GM18511 (cell line): ENCODE results near the gene ZEB2.
A peak's percentile ranks its signal among the peaks of the same experiment; 100 is the strongest.

Source experiments
- ATAC-seq: cut with Tn5 transposase; IDR thresholded peaks from one replicate; pipeline ENCODE4 v1.9.1; 2021; ENCODE audit warnings: mild to moderate bottlenecking, moderate library complexity; ENCODE audit not compliant: unreplicated experiment

The ZEB2 gene

DNA sequence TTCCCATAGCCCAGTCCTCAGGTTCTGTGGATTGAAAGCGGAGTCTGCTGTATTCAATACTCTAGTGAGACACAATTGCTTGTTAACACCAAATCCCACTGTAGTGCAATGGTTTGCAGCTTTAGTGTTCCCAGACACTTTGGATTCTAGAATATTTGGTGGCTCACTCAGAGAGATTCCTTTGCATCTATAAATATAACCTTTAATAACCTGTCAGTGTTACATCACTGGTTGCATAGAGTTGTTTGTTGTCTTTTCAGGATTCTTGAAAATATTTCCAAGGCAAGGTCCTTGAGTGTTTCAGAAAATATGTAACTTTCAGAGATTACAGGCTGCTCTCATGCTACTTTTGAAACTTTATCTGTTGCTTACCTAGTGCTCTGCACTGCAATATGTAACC is 157.5 kb downstream of the ZEB2 start:
- no peak for ATAC-seq

DNA sequence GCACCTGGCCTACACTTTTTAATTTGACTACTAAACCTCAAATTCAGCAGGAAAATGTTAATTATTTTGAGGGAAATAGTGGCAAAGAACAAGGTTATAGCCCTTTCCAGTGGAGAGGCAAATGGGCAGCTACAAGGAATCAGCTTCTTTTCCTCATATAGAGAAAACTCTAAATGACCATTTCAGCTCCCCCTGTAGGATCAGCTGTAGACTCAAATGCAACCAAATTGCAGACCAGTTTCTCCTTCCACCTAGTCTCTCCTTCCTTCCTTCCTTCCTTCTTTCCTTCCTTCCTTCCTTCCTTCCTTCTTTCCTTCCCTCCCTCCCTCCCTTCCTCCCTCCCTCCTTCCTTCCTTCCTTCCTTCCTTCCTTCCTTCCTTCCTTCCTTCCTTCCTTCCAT is 158.2 kb downstream of the ZEB2 start:
- no peak for ATAC-seq

DNA sequence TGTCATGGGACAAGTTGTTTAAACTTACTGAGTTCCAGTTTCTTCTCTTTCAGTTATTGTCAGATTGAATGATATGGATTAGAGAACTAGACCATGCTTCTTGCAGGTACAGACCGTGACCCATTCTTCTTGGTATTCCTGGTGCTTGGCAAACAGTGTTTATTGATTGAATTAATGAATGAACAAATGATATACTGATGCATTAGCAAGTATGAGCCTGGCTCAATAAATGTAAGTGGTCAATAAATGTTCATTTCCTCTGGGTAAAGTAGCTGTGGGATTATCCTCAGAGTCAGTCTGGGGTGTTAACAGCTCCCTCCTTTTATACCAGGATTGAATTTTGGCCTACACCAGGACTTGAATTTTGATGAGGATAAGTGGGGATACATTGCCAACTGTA is 160.2 kb downstream of the ZEB2 start:
- ATAC-seq = no peak

DNA sequence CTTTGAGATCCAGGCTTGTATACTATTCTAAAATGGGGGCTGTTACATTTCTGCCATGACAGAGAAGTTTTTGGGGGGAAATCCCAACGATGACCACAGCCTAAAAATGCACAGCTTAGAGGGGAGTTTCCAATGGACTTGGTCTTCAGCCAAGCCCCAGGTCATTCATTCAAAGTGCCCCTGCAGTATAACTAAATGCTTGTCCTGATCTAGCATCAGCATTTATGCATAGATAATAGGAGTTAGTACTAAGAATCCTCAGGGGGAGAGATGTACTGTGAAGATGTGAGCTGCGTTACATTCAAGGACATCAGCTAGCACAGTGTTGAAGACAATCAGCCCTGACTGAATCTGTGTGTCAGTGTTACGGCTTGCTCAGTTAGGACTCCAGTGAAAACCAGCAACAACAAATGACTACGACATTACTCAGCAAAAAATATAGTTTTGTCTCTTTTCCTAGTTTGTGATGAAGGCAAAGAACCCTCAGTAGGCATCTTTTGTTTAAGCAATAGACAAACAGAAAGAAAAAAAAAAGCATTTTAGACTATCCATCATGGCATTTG is 160.9 kb downstream of the ZEB2 start:
- peak; percentile 69 for ATAC-seq

DNA sequence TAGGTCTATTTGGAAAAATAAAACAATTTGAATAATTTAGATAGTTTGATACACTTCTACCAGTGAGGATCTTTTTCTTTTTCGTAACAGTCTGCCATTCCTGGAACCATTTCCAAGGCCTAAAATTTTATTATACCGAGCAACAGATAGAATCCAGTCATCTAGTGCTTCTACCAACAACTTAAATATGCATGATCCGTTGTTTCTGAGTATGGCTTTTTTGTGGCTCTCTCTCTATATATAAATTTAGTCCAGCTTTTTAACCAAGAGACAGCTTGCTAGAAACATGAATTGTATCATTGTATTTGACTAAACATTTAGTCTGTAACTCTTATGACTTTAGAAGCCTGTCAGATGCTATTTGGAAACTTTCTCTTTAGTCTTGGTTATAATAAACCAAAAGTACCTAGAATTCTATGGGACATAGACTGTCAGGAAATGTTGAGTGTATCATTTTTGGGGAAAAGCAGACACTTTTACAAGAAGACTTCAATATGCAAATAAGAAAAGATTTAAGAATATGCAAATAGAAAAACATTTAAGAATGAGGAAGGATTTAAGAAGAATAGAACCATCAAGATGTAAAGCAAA is 161.4 kb downstream of the ZEB2 start:
- peak; percentile 12 for ATAC-seq

DNA sequence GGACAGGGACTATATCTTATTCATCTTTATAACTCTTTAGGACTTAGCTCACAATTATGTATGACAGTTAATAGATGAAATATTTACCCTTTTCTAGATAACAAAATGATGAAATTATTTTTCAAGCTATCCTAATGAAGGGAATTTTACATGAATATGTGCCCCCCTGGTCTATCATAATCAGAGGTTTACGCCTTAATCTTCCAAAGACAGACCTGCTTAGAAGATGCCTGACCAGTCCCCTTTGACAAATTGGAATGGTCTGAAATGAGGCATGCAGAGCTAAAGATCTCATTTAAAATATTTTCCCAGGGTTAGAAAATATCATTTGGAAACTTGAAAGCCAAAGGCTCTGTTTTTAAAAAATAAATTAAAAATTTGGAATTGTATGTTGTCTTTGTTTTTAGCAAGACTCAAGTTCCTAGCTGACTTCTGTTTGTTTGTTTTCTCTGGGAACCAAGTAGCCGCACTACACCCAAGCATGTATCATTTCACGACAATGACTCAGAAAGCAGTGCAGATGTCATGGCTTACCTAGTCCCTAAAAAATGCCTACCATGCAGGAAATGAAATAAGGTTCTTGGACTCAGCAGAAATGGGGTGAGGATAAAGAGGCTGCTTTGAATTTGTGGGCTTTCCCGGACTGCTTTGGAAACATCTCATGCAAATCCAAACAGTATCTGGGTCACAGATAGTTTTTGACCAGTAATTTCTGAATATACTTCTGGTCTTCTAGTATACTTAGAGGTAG is 162.1 kb downstream of the ZEB2 start:
- ATAC-seq = peak; percentile 75

DNA sequence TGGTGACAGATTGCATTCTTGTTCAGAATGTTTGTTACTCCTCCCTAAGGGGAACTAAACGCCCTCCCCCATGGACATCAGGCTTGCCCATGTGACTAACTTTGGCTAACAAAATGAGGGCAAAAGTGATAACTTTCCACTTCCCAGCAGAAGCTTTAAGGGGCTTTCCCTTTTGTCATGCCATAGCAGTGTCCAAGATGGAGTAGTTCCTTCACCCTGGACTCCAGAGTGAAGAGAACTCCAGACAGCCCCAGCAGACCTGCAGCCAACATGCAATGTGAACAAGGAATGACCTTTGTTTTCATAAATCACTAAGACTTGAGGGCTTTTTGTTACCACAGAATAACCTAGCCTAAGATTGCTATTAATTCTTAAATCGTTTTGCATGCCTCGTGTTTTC is 163.5 kb downstream of the ZEB2 start:
- no peak for ATAC-seq

DNA sequence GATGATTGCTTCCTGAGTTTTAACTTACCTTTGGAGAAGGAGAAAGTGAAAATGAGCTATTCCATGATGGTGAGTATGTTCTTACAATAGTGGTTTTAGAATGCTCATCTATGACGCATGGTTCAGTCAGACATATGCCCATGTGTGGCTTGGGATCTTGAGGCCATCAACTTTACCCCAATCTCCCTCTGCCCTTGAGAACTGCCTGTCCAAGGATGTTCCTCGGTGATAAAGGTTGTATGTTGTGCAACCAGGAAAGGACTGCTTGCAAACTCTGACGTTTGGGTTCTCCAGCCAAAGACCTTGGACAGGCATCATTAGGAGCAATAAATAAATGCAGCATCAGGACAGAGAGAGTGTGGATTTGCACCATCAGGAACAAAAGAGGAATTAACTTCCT is 165.0 kb downstream of the ZEB2 start:
- no peak for ATAC-seq

DNA sequence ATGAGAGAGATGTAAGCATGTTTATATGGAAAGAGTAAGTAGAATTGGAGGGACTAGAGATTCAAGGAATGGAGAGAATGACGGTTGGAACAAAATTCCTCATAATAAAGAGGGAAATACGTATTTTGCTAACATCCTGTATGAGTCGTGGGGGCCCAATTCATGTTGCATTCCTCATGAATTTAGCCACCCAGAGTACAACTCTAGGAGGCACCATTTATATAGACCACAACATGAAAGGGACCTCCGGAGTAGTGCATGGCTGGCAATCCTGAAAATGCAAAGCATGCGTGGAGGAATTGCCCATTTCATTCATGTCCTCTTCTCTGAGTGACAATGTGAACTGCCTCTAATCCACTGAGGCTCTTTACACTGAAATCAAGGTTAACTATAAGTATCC is 168.2 kb downstream of the ZEB2 start:
- no peak for ATAC-seq

DNA sequence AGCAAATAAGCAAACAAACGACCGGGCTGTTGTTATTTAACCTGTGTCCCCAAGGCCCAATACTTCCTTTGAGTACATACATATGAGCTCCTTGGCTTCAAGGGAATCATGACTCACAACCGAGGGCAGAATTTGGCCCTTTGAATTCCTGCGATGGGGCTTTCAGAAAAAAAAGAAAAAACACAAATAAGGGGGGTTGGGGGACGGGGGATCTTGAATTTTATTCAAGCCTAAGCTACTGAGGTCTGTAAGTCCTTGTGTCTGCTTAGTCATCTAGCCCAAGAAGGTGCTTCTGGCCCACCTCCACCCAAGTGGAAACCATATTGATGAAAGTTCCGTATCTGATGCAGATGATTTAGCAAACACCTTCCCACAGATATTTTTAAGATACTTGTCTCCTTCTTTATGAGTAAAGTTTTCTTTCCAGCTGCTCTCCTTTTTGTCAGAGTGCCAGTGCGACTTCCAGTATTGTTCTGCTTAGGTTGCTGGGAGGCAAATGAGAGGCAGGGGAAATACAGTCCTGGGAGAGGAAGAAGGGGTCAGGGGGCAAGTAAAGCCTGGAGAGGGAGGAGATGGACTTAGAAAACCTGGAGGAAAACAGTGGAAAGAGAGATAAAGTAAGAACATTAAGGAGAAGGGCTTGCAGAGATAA is 169.6 kb downstream of the ZEB2 start:
- no peak for ATAC-seq

DNA sequence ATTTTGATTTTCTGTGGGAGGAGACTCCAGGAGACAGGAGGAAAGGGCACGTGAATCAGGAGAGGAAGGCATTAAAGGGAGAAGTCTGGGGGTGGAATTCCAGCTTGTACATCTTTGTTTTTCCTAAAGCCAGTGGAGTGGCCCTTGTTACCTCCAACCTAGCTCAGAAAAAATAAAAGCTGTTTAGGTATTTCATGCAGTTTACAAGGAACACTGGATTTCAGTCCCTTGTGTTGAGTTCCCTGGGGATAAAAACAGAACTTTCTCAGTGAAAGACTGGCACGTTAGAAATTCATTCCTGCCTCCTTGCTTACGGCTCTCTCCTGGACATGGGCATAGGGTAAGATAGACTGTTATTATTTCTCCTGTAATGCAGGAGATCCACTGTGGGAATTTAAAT is 170.2 kb downstream of the ZEB2 start:
- no peak for ATAC-seq

DNA sequence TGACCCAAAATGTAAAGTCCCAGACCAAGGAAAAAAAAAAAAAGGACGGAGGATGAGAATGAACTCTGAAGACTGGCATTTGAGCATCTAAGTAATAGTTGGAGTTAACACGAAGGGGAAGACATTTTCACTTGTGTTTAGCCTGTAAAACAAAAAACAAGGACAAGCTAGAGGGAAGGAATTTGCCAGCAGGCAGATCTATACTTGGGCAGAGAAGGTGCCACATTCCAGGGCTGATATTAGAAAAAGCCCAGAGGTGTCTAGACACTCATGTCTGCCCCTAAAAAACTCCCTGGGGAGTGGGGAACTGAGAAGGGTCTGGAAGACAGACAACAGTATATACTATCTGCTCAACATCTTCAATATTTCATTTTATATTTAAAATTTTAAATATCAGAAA is 171.1 kb downstream of the ZEB2 start:
- no peak for ATAC-seq

DNA sequence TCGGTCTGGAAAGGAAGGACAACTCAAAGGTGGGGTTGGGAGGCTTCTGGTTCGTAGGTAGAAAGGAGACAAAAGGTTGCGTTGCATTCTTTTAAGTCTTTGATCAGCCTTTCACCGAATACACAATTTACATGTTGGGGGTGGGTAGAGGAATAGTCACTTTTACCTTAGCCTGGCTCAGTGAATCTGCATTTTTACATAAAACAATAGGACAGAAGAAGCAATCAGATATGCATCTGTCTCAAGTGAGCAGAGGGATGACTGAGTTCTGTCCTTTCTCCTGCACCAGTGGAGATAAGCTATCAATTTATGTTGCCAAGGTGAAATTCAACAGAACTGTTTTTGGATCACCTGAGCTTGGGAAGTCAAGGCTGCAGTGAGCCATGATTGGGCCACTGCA is 173.7 kb downstream of the ZEB2 start:
- ATAC-seq = no peak

DNA sequence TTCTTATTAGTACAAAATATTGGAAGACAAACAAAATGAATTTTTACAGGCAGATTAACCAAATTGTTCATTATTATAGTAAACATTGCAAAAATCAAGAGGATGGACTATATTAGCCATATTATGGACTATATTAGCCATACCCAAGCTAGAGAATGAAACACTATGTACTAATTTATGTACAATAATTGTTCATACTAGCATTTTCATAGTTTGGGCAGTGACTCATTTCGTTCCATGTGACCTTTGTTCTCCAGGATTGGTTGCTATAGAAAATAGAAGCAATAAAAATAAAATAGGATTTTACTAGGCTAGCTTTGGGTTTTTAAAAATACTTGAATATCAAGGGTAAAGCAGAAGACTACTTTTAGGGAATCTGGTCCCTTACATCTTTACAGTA is 176.8 kb downstream of the ZEB2 start:
- ATAC-seq = no peak

DNA sequence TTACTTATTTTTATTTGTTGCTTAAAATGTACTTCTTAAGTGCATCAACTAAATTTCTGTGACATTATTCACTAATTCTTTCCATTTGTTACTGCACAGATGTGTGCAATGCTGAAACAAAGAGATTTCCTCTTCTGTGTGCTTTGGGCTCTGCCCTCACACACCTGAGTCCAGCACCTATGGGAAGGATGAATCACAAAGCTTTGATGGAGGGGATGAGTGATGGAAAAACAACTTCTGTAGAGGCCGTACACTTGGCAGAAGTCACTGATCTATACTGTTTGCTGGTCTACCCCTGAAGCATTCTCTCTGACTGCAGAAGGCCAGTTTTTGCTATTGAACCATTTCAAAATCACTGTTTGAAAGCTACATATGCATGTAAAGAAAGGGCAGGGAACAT is 178.4 kb downstream of the ZEB2 start:
- ATAC-seq = no peak

DNA sequence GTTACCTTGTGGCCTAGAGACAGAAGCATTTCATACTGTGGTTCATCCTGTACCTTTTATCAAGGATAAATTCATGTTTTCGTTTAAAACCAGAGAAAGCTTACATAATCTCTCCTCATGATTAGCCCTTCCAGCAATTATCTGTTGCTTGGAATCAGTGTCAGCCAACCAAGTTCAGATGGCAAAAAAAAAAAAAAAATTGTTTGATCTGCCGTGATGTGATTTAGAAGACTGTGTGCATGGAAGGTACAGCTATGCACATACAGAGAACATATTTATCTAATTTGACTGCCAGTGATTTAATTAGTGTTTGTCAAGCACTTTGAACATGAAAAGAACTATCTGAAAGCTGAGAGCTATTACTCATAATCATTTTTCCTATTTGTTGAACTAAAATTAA is 180.9 kb downstream of the ZEB2 start:
- no peak for ATAC-seq

DNA sequence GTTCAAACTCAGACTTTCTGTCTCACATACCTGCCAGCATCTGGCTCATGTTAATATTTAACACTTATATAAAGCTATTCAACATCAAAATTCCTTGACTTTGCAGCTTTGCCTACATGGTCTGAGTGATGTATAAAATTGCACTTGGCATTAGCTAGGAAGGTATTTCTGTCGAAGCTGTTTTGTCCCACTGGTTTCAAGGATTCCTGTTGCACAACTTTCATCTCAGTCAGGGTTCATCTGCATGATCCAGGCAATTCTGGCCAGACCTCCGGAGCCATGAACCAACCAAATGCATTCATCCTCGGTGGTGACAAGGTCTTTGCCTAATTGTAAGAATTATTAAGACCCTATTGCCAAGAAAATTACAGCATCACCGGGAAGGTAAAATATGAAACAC is 185.4 kb downstream of the ZEB2 start:
- ATAC-seq = no peak
